ENCODE measurements around the gene PHLPP1. TPM values are rescaled to one million over a fixed set of nuclear protein-coding genes. Genes with fewer than 3 reads are reported as not detected.
"Not testable (repeated sequence)": the region's sequence is repeated elsewhere in the genome, so short reads cannot be mapped to it uniquely, and the experiment has no call there.

Gene PHLPP1
- polyA plus RNA-seq, 4 donors: 16.4 to 20.5 (median 18.0) TPM

- DNase-seq (ENCODE audit: low read depth in 4 of 4, low spot score in 3 of 4): no peak
Observed at GRCh38 chr18:62799977-62800376, 84.6 kb downstream of the PHLPP1 start.

GRCh38 chr18:62802523-62802922, 87.2 kb downstream of the PHLPP1 start:
- no peak for DNase-seq (ENCODE audit: low read depth in 4 of 4, low spot score in 3 of 4)

GRCh38 chr18:62807396-62807795, 92.1 kb downstream of the PHLPP1 start:
- DNase-seq (ENCODE audit: low read depth in 4 of 4, low spot score in 3 of 4): no peak

GRCh38 chr18:62808123-62808522, 92.8 kb downstream of the PHLPP1 start:
- no peak for DNase-seq (ENCODE audit: low read depth in 4 of 4, low spot score in 3 of 4)

- not testable (repeated sequence) for DNase-seq (ENCODE audit: low read depth in 4 of 4, low spot score in 3 of 4)
Observed at GRCh38 chr18:62809445-62809844, 94.1 kb downstream of the PHLPP1 start.

- DNase-seq (ENCODE audit: low read depth in 4 of 4, low spot score in 3 of 4): no peak
Observed at GRCh38 chr18:62809900-62810299, 94.6 kb downstream of the PHLPP1 start.

- no peak for DNase-seq (ENCODE audit: low read depth in 4 of 4, low spot score in 3 of 4)
Observed at GRCh38 chr18:62810682-62811081, 95.3 kb downstream of the PHLPP1 start.

- no peak for DNase-seq (ENCODE audit: low read depth in 4 of 4, low spot score in 3 of 4)
Observed at GRCh38 chr18:62811674-62812073, 96.3 kb downstream of the PHLPP1 start.

GRCh38 chr18:62812242-62812641, 96.9 kb downstream of the PHLPP1 start:
- DNase-seq (ENCODE audit: low read depth in 4 of 4, low spot score in 3 of 4): no peak

- no peak for DNase-seq (ENCODE audit: low read depth in 4 of 4, low spot score in 3 of 4)
Observed at GRCh38 chr18:62812876-62813275, 97.5 kb downstream of the PHLPP1 start.

- no peak for DNase-seq (ENCODE audit: low read depth in 4 of 4, low spot score in 3 of 4)
Observed at GRCh38 chr18:62814132-62814759, 98.9 kb downstream of the PHLPP1 start.

- DNase-seq (ENCODE audit: low read depth in 4 of 4, low spot score in 3 of 4): no peak
Observed at GRCh38 chr18:62825382-62825781, 110.0 kb downstream of the PHLPP1 start.

GRCh38 chr18:62827397-62827796, 112.1 kb downstream of the PHLPP1 start:
- DNase-seq (ENCODE audit: low read depth in 4 of 4, low spot score in 3 of 4): no peak

- DNase-seq (ENCODE audit: low read depth in 4 of 4, low spot score in 3 of 4): no peak
Observed at GRCh38 chr18:62828091-62828640, 112.8 kb downstream of the PHLPP1 start.

- DNase-seq (ENCODE audit: low read depth in 4 of 4, low spot score in 3 of 4): no peak
Observed at GRCh38 chr18:62828852-62829251, 113.5 kb downstream of the PHLPP1 start.

GRCh38 chr18:62829936-62830335, 114.6 kb downstream of the PHLPP1 start:
- DNase-seq (ENCODE audit: low read depth in 4 of 4, low spot score in 3 of 4): no peak

- DNase-seq (ENCODE audit: low read depth in 4 of 4, low spot score in 3 of 4): no peak
Observed at GRCh38 chr18:62832282-62832681, 116.9 kb downstream of the PHLPP1 start.

GRCh38 chr18:62833494-62833893, 118.2 kb downstream of the PHLPP1 start:
- no peak for DNase-seq (ENCODE audit: low read depth in 4 of 4, low spot score in 3 of 4)

GRCh38 chr18:62834715-62835114, 119.4 kb downstream of the PHLPP1 start:
- DNase-seq (ENCODE audit: low read depth in 4 of 4, low spot score in 3 of 4): no peak

GRCh38 chr18:62837011-62837410, 121.7 kb downstream of the PHLPP1 start:
- no peak for DNase-seq (ENCODE audit: low read depth in 4 of 4, low spot score in 3 of 4)

GRCh38 chr18:62838475-62839098, 123.2 kb downstream of the PHLPP1 start:
- no peak for DNase-seq (ENCODE audit: low read depth in 4 of 4, low spot score in 3 of 4)

Measured in right renal pelvis (tissue), 4 donors.